Spleen (tissue), 11 donors: Measurements from ENCODE around the gene PLCH1. TPM values are rescaled to one million over a fixed set of nuclear protein-coding genes. Genes with fewer than 3 reads are reported as not detected.

Source experiments
- DNase-seq: peaks from one replicate; pipeline ENCODE4 v3.0.0-alpha.2; 2020
- H3K27ac ChIP-seq, 8 donors: fragments of 200-600 bp; sonication (generic) in 7 of 8; 1 replicate in 4 of 8; 2 replicates in 4 of 8; pipeline versions ENCODE4 v1.5.0 to v1.8.0; 2016 to 2021; ENCODE audit warnings: inconsistent platforms in 4 of 8, mild to moderate bottlenecking in 4 of 8, moderate library complexity in 1 of 8
- H3K27me3 ChIP-seq, 7 donors: fragments of 200-600 bp; sonication (generic) in 6 of 7; replicated peaks in 1 of 7; 1 replicate in 4 of 7; 2 replicates in 3 of 7; pipeline versions ENCODE4 v1.5.0 to v1.8.0; 2016 to 2021; ENCODE audit warnings: inconsistent platforms in 3 of 7, mild to moderate bottlenecking in 1 of 7
- H3K36me3 ChIP-seq, 6 donors: fragments of 200-600 bp; sonication (generic) in 5 of 6; 1 replicate in 4 of 6; 2 replicates in 2 of 6; pipeline versions ENCODE4 v1.5.0 to v1.8.0; 2016 to 2021; ENCODE audit warnings: inconsistent platforms in 2 of 6
- H3K4me1 ChIP-seq, 6 donors: fragments of 200-600 bp; sonication (generic) in 5 of 6; 1 replicate in 3 of 6; 2 replicates in 3 of 6; pipeline versions ENCODE4 v1.5.0 to v1.8.0; 2016 to 2021; ENCODE audit warnings: inconsistent platforms in 3 of 6
- H3K4me3 ChIP-seq, 8 donors: fragments of 200-600 bp; sonication (generic) in 7 of 8; 1 replicate in 4 of 8; 2 replicates in 4 of 8; pipeline versions ENCODE4 v1.5.0 to v1.8.0; 2016 to 2021; ENCODE audit warnings: inconsistent platforms in 4 of 8, mild to moderate bottlenecking in 4 of 8, moderate library complexity in 2 of 8
- H3K9me3 ChIP-seq, 8 donors: fragments of 200-600 bp; sonication (generic) in 7 of 8; 1 replicate in 4 of 8; 2 replicates in 4 of 8; pipeline versions ENCODE4 v1.5.0 to v1.8.0; 2016 to 2021; ENCODE audit warnings: inconsistent platforms in 4 of 8
- POLR2A ChIP-seq, 3 donors: fragments of 450-650 bp; IDR thresholded peaks; one replicate each; pipeline ENCODE4 v1.5.1; 2017; ENCODE audit warnings: antibody characterized with exemption in 3 of 3, mild to moderate bottlenecking in 1 of 3
- POLR2AphosphoS5 ChIP-seq, 3 donors: sonication (generic); formaldehyde crosslinking; IDR thresholded peaks; one replicate each; pipeline ENCODE4 v1.5.1; 2017; ENCODE audit warnings: antibody characterized with exemption in 3 of 3
- WGBS, 5 donors: extraction: QIAGEN DNeasy Blood & Tissue Kit in 3 of 5; methylation state at CpG; one replicate each; pipeline versions ENCODE4 v1.1.5 to v1.1.7; 2013 to 2018; 5-methylcytosine and 5-hydroxymethylcytosine counted together
- intact Hi-C: fragments of 100-400 bp; cut with DNase I; formaldehyde crosslinking; loops from one replicate; pipeline ENCODE4 v1.15.0; 2023; ENCODE audit warnings: low total_unique reads
- polyA plus RNA-seq, 3 donors: library from polyadenylated mRNA; stranded (reverse); fragments of 200-250 nt; gene quantifications; one replicate each; pipeline ENCODE4 v1.2.1, GENCODE V29; 2013
- total RNA-seq, 7 donors: library from RNA; depleted of rRNA in 3 of 7; stranded (reverse); fragments of >200 nt in 3 of 7; fragmentation: NEBNext Ultra II Directional in 4 of 7; extraction: Animal tissue kit (Norgen Biotek cat#: 25700) in 4 of 7; gene quantifications; one replicate each; pipeline versions ENCODE4 v1.1.0 to v1.2.1, GENCODE V29; 2016 to 2021
- TF ChIP-seq, protein P1 (sequence below), 11 experiments: fragments of 200-600 bp in 7 of 11; fragments of 450-650 bp in 4 of 11; sonication (generic) in 4 of 11; IDR thresholded peaks in 8 of 11; conservative IDR thresholded peaks in 3 of 11; 1 replicate in 7 of 11; 2 replicates in 4 of 11; pipeline versions ENCODE4 v1.4.0 to v1.8.0; 2016 to 2021; ENCODE audit warnings: antibody characterized with exemption in 11 of 11, inconsistent platforms in 4 of 11, mild to moderate bottlenecking in 1 of 11
- donor health status: healthy with polysubstance abuse.
- donor health status: DM: no; HTN: no; CAD: no; lungs with moderate emphysema.
- donor health status: DM: no; HTN: no; CAD: no.
- donor health status: Bipolar disorder and iron deficiency.
- donor health status: healthy.
- donor health status: DM: no; HTN: no; CAD: no.
- donor health status: DM: yes; HTN: yes; CAD: no.

Gene PLCH1
- total and polyA plus RNA-seq, 10 donors: 0.02 to 0.37 (median 0.13) TPM; not detected in 1

DNA sequence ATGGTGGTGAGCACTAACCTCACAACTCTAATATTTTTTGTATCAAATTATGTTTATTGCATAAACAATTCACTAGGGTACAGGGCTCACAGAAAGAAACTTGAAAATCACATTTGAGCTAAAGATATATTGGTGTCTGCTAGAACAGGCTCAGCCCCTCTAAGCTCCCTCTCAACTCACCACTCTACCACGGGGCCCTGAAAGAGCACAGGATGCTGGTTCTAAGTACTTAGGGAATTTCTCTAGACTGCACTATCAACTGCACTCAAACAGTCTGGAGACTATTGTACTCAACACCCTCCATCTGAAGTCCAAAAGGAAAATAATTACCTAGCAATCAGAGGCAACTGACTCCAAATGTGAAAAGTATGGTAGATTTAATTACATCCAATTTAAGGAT lies 352.7 kb downstream of the PLCH1 start:
- Histone ChIP-seq H3K4me1 (no peaks in the 10 kb centered on the region), H3K4me3 (no peak overlapping the region), H3K9me3 (peaks cover 0 to 10% (median 6%) of the 10 kb centered on the region in 8 donors), H3K27ac (no peak overlapping the region), H3K27me3 (no peaks in the 10 kb centered on the region), H3K36me3 (no peaks in the 10 kb centered on the region)
- no peak for TF ChIP-seq POLR2A (IDR thresholded peaks at IDR 0.05)
- TF ChIP-seq, protein P1, sequence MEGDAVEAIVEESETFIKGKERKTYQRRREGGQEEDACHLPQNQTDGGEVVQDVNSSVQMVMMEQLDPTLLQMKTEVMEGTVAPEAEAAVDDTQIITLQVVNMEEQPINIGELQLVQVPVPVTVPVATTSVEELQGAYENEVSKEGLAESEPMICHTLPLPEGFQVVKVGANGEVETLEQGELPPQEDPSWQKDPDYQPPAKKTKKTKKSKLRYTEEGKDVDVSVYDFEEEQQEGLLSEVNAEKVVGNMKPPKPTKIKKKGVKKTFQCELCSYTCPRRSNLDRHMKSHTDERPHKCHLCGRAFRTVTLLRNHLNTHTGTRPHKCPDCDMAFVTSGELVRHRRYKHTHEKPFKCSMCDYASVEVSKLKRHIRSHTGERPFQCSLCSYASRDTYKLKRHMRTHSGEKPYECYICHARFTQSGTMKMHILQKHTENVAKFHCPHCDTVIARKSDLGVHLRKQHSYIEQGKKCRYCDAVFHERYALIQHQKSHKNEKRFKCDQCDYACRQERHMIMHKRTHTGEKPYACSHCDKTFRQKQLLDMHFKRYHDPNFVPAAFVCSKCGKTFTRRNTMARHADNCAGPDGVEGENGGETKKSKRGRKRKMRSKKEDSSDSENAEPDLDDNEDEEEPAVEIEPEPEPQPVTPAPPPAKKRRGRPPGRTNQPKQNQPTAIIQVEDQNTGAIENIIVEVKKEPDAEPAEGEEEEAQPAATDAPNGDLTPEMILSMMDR (IDR thresholded peaks at IDR 0.05 in 8 of 11, conservative IDR thresholded peaks at IDR 0.05 in 3 of 11): no peak
- TF ChIP-seq POLR2AphosphoS5 (IDR thresholded peaks at IDR 0.05): no peak
- intact Hi-C loops: no loop called here
- 45 to 66% (median 50%) methylated on average over 1 of the region's 1 CpG for WGBS, 5 donors
- DNase-seq: no peak

DNA sequence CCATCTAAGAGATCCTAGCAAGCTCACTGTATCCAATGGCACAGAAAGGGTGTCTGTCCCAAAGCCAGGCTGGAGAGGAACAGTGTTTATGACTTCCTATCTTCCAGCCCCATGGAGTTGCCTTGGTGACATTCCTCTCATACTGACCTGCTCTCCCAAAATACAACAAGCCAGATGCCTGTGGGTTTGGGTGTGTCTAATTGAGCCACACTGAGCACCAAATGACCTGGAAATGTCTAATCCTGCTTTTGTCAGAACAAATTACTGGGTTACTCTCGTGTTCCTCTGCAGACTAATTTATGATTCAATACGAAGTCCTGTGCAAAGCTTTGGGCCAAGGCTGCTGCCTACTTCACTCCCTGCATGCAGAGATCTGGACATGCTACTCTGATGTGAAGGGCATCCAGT lies 353.3 kb downstream of the PLCH1 start:
- intact Hi-C loops: no loop called here
- no peaks in the 10 kb centered on the region for H3K27me3 ChIP-seq
- no peaks in the 10 kb centered on the region for H3K4me1 ChIP-seq
- no peak for DNase-seq
- WGBS, 5 donors: 42 to 78% (median 62%) methylated on average over 2 of the region's 2 CpGs
- H3K9me3 ChIP-seq: peaks cover 0 to 10% (median 6%) of the 10 kb centered on the region in 8 donors
- TF ChIP-seq POLR2AphosphoS5 (IDR thresholded peaks at IDR 0.05): no peak
- TF ChIP-seq, protein P1 (IDR thresholded peaks at IDR 0.05 in 8 of 11, conservative IDR thresholded peaks at IDR 0.05 in 3 of 11): no peak
- no peak for TF ChIP-seq POLR2A (IDR thresholded peaks at IDR 0.05)
- H3K27ac ChIP-seq: no peak overlapping the region
- H3K4me3 ChIP-seq: no peak overlapping the region
- H3K36me3 ChIP-seq: no peaks in the 10 kb centered on the region

DNA sequence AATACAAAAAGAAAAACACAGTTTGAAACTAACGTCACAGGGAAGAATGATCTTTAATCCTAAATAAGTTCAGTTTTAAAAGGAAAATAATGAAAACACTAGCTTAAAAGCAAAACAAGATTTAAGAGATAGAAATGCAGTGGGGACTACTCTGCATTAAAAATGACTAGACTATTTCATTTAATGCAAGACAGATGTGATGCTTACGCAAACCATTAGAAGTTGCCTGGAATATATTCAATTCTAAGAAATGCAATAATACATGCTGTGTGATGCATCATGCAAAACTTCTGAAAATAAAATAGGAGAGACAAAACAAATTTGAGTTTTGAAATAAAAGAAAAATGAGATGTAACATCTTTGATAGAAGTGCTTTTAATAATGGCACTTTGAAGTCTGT lies 353.8 kb downstream of the PLCH1 start:
- Histone ChIP-seq H3K4me1 (no peaks in the 10 kb centered on the region), H3K9me3 (peaks cover 0 to 10% (median 6%) of the 10 kb centered on the region in 8 donors), H3K36me3 (no peaks in the 10 kb centered on the region), H3K27me3 (no peaks in the 10 kb centered on the region), H3K4me3 (no peak overlapping the region), H3K27ac (no peak overlapping the region)
- WGBS, 5 donors: 78 to 90% (median 86%) methylated on average over 2 of the region's 2 CpGs
- no peak for DNase-seq
- intact Hi-C loops: no loop called here
- TF ChIP-seq POLR2AphosphoS5 (IDR thresholded peaks at IDR 0.05) (no peak), POLR2A (IDR thresholded peaks at IDR 0.05) (no peak)
- TF ChIP-seq, protein P1 (IDR thresholded peaks at IDR 0.05 in 8 of 11, conservative IDR thresholded peaks at IDR 0.05 in 3 of 11): no peak

DNA sequence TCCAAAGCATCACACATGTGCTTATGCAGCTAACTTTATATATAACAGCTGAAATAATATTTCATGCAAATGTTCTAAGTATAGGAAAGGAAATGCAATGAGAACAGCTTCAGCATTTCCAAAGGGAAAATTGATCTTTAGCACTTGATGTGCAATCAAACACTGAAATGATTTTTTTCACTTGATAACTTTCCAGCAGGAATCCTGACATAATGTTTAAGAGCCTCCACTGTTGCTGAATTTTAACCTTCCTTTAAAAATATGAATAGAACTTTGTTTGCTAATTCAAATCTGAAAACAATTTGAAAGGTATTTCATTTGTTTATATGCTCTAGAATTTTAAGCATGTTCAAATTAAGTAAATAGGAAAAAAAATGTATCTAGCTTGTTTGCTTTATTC lies 354.5 kb downstream of the PLCH1 start:
- Histone ChIP-seq H3K9me3 (peaks cover 0 to 7% (median 6%) of the 10 kb centered on the region in 8 donors), H3K4me1 (no peaks in the 10 kb centered on the region), H3K4me3 (no peak overlapping the region), H3K27me3 (no peaks in the 10 kb centered on the region), H3K27ac (no peak overlapping the region), H3K36me3 (no peaks in the 10 kb centered on the region)
- no peak for TF ChIP-seq POLR2AphosphoS5 (IDR thresholded peaks at IDR 0.05)
- TF ChIP-seq, protein P1 (IDR thresholded peaks at IDR 0.05 in 8 of 11, conservative IDR thresholded peaks at IDR 0.05 in 3 of 11): no peak
- TF ChIP-seq POLR2A (IDR thresholded peaks at IDR 0.05): no peak
- intact Hi-C loops: no loop called here
- DNase-seq: no peak
